Activated T-cell treated with anti-CD3 and anti-CD28 coated beads, Interleukin-2, amount 50 U/mL, for 72 hours (primary cell): ENCODE results near the gene RBMS3. TPM values are rescaled to one million over a fixed set of nuclear protein-coding genes. Genes with fewer than 3 reads are reported as not detected.

Experiments used
- ATAC-seq, 2 donors: fragments of 150-1000 bp; cut with Tn5 transposase; replicated peaks in 1 of 2; 2 replicates each; pipeline ENCODE4 v1.10.0; 2021; ENCODE audit warnings: moderate library complexity in 2 of 2, mild to moderate bottlenecking in 1 of 2
- DNase-seq, 2 donors: peaks; one replicate each; pipeline ENCODE4 v3.0.0; 2021 to 2022; ENCODE audit warnings: mixed read lengths in 1 of 2
- H3K27ac Mint-ChIP-seq: one replicate; pipeline ENCODE4 v1.8.0; 2022; ENCODE audit warnings: mild to moderate bottlenecking, moderate library complexity, mixed read lengths
- H3K27me3 Mint-ChIP-seq: one replicate; pipeline ENCODE4 v1.8.0; 2022; ENCODE audit warnings: low read depth, mixed read lengths
- H3K36me3 Mint-ChIP-seq, 2 donors: one replicate each; pipeline ENCODE4 v1.8.0; 2022; ENCODE audit warnings: mixed read lengths in 2 of 2, mild to moderate bottlenecking in 1 of 2; ENCODE audit not compliant: insufficient read depth in 2 of 2
- H3K4me1 Mint-ChIP-seq: one replicate; pipeline ENCODE4 v1.8.0; 2022; ENCODE audit warnings: low read depth, mixed read lengths
- H3K4me3 Mint-ChIP-seq, 2 donors: one replicate each; pipeline ENCODE4 v1.8.0; 2022; ENCODE audit warnings: mild to moderate bottlenecking in 2 of 2, mixed read lengths in 2 of 2, moderate library complexity in 2 of 2
- H3K9me3 Mint-ChIP-seq, 2 donors: one replicate each; pipeline ENCODE4 v1.8.0; 2022; ENCODE audit warnings: mixed read lengths in 2 of 2
- total RNA-seq, 2 donors: library from RNA; stranded (reverse); gene quantifications; one replicate each; pipeline ENCODE4 v1.2.3, GENCODE V29; 2022

The RBMS3 gene
- total RNA-seq, 2 donors from 2014 or later: 2.5 to 3.0 TPM

DNA sequence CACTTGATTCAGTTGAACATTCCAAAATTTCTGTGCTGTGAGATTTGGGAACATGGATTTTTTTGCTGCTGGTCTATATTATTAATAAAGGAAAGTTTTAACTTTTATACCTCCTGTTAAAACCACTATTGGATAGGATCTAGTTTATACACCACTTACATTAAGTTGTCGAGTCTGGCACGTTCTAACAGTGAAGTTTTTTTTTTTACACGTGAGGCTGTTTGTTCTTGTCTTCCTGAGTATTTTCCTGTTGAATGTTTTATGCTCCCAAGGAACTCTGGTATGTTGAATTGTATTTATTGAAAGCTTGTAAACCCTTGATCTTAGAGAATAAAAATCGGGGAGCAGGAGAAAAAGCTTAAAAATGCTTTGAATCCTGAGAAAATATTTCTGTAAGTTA is 338.8 kb downstream of the RBMS3 start:
- Mint-ChIP-seq H3K27ac (no peak overlapping the region), H3K27me3 (no peaks in the 10 kb centered on the region), H3K4me1 (no peaks in the 10 kb centered on the region), H3K4me3 (no peak overlapping the region), H3K9me3 (peaks cover 0 to 2% of the 10 kb centered on the region in 2 donors), H3K36me3 (no peaks in the 10 kb centered on the region)
- no peak for ATAC-seq
- no peak for DNase-seq

DNA sequence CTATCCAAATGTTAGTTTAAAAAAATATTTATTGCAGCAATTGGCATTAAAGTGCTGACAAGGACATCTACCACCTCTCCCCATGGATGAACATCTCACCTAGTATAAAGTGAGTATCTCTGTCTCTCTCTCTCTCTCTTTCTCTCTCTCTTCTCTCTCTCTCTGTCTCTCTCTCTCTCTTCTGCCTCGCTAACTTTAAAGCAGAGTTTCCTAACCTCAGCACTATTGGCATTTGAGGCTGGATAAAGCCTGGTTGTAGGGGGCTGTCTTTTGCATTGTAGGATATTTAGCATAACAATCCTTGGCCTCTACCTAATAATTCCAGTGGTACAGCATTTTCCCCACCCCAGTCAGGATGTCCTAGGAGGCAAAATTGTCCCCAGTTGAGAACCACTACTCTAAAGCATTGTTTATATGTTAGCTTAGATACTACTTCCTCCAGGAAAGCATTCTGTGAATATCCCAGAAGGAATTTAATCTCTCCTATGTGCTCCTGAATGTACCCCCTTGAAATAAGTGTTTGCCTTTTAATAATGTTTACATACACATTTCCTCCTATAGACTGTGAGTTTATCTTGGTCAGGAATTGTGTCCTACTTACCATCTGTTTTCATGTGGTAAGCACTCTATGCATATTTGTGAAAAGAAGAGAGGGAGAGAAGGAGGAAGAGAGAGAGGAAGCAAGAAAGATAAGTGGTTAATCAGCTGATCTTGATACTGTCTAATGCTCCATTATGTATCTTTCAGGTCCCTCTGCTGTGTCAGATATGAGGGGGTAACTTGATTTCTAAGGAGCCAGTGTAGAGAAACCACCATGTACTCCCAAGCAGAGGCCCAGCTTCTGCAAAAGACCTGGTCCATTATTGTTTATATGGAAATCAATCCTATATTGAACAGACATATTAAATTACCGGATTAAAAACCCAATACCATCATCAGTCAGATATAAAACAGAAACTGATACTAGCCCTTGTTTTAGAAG is 346.6 kb downstream of the RBMS3 start:
- DNase-seq (no peak), ATAC-seq (no peak)
- Mint-ChIP-seq H3K36me3 (no peaks in the 10 kb centered on the region), H3K27ac (no peak overlapping the region), H3K27me3 (no peaks in the 10 kb centered on the region), H3K9me3 (no peaks in the 10 kb centered on the region), H3K4me3 (no peak overlapping the region), H3K4me1 (no peaks in the 10 kb centered on the region)

DNA sequence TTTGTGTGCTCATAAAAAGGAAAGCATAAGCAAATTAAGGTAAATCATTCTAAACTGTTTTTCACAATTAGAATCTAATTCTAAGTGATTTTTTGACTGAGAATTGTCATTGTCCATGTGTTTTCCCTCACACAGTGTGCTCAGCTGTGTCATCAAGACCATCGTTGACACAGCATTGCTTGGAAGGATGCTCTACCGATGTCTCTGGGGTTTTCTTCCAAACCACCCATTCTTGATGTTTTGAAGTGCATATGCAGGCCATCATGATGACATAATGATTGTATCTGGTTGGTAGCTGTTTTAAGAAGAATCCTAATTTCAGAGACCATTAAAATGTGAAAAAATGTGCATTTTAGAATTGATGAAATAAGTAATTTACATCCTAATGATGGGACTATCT is 347.9 kb downstream of the RBMS3 start:
- Mint-ChIP-seq H3K9me3 (no peaks in the 10 kb centered on the region), H3K27ac (no peak overlapping the region), H3K36me3 (no peaks in the 10 kb centered on the region), H3K27me3 (no peaks in the 10 kb centered on the region), H3K4me3 (no peak overlapping the region), H3K4me1 (no peaks in the 10 kb centered on the region)
- DNase-seq (no peak), ATAC-seq (no peak)

DNA sequence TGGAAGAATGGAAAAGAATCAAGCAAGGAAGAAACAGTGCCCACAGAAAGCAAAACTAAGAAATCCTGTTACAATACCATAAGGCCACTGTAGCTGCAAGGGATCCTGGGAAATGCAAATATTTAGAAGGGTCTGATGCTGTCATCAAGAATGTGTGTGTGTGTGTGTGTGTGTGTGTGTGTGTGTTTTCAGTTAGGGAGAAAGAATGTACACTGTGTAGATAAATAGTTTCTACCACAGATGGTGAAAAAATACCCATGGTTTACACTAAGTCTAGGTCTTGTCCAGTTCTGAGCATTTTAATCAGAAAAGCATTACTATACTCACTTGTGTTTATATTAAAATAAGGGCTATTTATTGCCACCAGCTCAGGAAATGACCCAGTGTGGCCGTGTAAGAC is 355.0 kb downstream of the RBMS3 start:
- Mint-ChIP-seq H3K4me3 (no peak overlapping the region), H3K4me1 (no peaks in the 10 kb centered on the region), H3K27me3 (no peaks in the 10 kb centered on the region), H3K9me3 (no peaks in the 10 kb centered on the region), H3K27ac (no peak overlapping the region), H3K36me3 (no peaks in the 10 kb centered on the region)
- ATAC-seq (no peak), DNase-seq (no peak)

DNA sequence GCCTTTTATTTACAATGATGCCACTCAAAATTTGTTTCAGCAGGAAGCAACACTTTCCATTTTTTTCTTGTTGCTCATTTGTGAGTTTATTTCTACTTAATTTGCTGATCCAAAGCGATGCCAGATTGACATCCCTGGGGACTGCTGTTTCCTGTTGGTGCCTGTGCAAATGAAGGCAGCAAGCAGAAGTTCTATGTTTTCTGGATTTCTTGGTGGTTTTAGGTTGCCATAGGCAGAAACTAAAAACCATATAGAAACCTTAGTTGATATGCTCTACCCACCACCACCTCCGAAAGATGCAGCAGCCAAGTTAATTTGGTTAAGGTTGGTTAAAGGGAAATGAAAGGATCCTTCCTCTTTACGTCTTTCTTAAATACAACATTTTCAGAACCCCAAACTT is 356.2 kb downstream of the RBMS3 start:
- no peak for DNase-seq
- Mint-ChIP-seq H3K27ac (no peak overlapping the region), H3K4me1 (no peaks in the 10 kb centered on the region), H3K27me3 (no peaks in the 10 kb centered on the region), H3K36me3 (no peaks in the 10 kb centered on the region), H3K9me3 (no peaks in the 10 kb centered on the region), H3K4me3 (no peak overlapping the region)
- ATAC-seq: no peak

DNA sequence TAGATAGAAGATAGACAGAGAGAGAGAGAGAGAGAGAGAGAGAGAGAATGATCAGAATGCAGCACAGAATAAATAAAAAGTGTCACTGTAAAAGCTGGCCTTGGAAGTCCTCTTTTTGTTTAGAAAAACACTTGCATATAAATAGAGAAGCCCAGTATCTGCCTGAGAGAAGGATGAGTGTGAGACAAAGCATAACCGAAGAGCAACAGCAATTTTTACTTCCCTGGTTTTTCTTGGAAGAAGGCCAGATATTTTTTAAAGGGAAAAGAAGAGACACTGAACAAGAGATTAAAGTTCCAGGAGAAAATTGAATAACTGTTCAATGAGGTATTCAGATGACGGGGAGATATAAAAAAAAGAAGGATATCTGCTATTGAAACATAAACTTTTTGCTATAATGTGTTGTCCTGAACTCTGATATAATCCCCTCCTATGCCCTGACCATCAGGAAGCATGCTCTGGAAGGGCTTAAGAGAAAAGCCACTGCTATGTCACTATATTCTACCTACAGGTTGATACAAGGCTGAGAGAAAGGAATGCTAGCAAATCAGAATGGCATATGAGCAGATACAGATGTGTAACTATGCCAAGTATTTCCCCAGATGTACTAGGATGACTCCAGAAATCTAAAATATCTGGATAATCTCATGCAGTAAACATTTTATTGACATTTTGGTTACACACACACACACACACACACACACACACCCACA is 358.9 kb downstream of the RBMS3 start:
- no peak overlapping the region for H3K27ac Mint-ChIP-seq
- H3K27me3 Mint-ChIP-seq: no peaks in the 10 kb centered on the region
- ATAC-seq: no peak
- no peaks in the 10 kb centered on the region for H3K4me1 Mint-ChIP-seq
- no peak for DNase-seq
- H3K4me3 Mint-ChIP-seq: no peak overlapping the region
- no peaks in the 10 kb centered on the region for H3K36me3 Mint-ChIP-seq
- H3K9me3 Mint-ChIP-seq: no peaks in the 10 kb centered on the region

DNA sequence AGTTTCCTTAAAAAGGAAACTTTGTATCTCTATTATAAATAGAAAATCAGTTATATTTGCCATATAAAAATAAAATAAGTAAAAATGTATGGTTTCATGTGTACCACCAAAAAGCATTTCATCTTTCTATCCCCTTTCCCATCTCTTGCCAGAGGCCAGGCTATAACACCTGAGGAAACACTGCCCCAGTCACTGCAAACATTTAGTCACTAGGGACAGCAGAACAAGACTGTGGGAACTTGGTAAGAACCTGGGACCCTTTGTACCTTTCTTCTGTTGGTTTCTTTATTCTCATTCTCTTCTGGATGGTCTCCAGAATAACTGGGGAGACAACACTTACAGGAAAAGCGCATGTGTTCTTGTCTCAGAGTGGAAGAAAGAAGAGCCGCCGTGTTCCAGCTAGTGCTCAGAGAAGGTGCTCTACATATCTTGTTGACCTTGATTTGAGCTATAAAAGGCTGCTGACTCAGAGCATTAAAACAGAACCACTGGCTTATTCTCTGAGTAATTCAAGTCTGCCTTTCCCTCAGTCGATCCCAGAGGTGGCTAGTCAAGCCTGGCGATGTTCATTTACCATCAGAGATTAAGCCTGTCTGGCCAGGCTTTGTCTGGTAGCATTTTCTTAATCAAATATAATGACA is 361.6 kb downstream of the RBMS3 start:
- no peak overlapping the region for H3K27ac Mint-ChIP-seq
- DNase-seq (no peak), ATAC-seq (no peak)
- H3K4me1 Mint-ChIP-seq: no peaks in the 10 kb centered on the region
- no peaks in the 10 kb centered on the region for H3K36me3 Mint-ChIP-seq
- no peaks in the 10 kb centered on the region for H3K27me3 Mint-ChIP-seq
- no peak overlapping the region for H3K4me3 Mint-ChIP-seq
- no peaks in the 10 kb centered on the region for H3K9me3 Mint-ChIP-seq

DNA sequence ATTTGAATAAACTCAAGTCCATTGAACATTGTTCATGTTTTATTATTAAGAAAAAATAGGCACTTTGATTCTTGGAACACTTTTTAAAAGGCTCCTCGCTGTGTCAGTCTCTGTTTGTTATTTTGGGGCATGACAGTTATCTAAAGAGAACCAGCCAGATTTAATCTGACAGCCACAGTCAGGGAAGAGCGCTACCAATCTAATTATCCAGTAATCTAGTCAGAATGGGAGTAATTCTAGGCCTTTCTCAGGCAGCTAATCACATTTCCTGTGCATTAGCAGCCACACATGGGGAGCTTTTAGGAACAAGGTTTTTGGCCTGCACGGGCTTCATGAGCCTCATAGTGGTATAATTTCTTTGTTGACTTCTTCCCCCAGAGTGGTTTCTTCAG is 362.2 kb downstream of the RBMS3 start:
- Mint-ChIP-seq H3K4me3 (no peak overlapping the region), H3K9me3 (no peaks in the 10 kb centered on the region), H3K27me3 (no peaks in the 10 kb centered on the region), H3K27ac (no peak overlapping the region), H3K36me3 (no peaks in the 10 kb centered on the region), H3K4me1 (no peaks in the 10 kb centered on the region)
- no peak for ATAC-seq
- DNase-seq: no peak

DNA sequence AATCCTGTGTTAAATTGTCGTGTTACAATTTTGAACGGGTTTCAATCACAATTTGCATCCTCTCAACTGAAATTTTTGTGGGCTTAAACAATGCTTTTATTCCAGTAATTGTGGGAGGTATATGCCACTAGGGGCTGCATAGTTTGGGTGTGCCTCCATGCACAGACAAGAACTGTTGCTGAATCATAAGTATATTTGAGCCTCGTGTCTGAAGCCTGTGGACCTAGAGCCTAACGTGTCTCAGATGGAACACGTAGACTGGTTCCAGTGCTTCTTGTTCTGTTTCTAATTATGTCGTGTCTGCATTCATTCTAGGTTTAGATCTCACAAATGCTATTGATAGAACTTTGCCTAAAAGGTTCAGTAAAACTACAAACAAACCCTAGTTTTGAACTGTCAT is 363.4 kb downstream of the RBMS3 start:
- DNase-seq (no peak), ATAC-seq (no peak)
- H3K27me3 Mint-ChIP-seq: no peaks in the 10 kb centered on the region
- no peak overlapping the region for H3K4me3 Mint-ChIP-seq
- H3K27ac Mint-ChIP-seq: no peak overlapping the region
- H3K9me3 Mint-ChIP-seq: no peaks in the 10 kb centered on the region
- H3K36me3 Mint-ChIP-seq: no peaks in the 10 kb centered on the region
- no peaks in the 10 kb centered on the region for H3K4me1 Mint-ChIP-seq

DNA sequence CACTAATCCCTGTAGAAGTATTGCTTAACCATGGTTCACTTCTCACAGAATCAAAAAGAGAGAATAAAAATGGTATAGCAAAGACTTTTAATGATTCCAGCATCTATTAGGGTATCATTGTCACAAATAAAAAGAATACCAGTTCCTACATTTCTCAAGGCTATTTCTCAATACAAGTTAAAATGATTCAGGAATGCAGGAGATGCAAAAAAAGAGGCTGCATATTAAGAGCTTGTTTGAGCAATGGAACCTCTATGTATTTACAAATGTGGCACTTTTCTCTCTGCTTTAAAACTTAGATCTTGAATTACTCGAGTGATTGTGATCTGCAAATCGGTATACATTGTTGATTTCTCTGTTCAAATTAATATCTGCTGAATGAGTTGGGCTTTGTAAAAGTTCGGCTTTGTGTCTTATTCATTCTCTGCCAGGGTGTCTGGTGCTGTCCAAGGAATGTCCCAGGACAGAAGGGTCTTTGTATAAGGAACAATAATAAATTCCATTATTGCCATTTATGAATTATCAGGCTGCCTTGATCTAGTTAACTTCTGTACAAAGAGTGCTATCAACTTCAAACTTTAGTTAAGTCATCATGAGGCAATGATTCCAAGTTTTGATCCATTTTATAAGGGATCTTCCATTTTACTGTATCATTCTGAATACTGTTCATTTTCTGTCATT is 364.2 kb downstream of the RBMS3 start:
- Mint-ChIP-seq H3K4me3 (no peak overlapping the region), H3K9me3 (no peaks in the 10 kb centered on the region), H3K4me1 (no peaks in the 10 kb centered on the region), H3K36me3 (no peaks in the 10 kb centered on the region), H3K27me3 (no peaks in the 10 kb centered on the region), H3K27ac (no peak overlapping the region)
- no peak for DNase-seq
- ATAC-seq: no peak

DNA sequence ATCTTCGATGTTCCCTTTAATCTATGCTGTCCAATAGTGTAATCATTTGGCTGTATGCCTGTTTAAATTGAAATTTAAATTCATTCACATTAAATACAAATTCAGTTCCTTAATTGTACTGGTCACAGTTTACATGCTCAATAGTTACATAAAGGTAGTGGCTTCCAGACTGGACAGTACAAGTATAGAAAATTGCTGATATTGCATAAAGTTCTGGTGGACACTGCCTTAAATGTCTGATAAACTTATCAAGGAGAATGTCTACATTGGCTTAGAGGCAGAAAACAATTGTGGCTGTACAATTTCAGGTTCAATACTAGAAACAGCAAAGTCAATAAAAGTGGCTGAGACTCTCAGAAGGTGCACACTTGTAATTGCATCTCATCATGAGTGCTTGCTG is 365.2 kb downstream of the RBMS3 start:
- Mint-ChIP-seq H3K27ac (no peak overlapping the region), H3K4me1 (no peaks in the 10 kb centered on the region), H3K4me3 (no peak overlapping the region)

DNA sequence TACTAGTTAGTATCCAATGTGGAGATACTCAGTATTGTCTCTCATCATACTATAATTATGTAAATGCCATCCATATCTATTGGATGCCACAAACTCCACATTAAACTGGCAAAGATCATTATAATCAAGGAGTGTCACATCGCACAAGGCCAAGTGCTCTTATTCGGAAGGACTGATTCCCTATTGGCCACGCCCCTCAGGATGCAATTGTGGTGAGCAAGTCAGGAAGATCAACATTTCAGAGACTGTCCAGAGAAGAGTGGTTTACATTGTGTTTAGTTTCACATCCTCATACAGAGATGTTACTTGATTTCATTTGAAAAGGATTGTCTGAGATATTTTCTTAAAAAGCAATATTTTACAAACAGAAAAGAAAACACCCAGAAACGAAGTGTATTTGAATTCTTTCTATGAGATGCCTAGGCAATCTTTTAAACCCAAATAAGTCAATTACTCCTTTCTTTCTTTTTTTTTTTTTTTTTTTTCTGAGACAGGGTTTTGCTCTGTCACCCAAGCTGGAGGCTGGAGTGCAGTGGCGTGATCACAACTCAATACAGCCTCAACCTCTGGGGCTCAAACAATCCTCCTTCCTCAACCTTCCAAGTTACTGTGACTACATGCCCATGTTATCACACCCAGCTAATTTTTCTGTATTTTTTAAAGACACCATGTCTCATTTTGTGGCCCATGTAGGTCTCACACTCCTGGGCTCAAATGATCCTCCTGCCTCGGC is 369.1 kb downstream of the RBMS3 start:
- ATAC-seq: no peak
- Mint-ChIP-seq H3K27ac (no peak overlapping the region), H3K27me3 (peaks cover 7% of the 10 kb centered on the region), H3K4me1 (no peaks in the 10 kb centered on the region), H3K36me3 (no peaks in the 10 kb centered on the region), H3K9me3 (peaks cover 0 to 2% of the 10 kb centered on the region in 2 donors), H3K4me3 (no peak overlapping the region)
- no peak for DNase-seq

More for the DNA sequence above, 365.2 kb downstream of the RBMS3 start:
- H3K27me3 Mint-ChIP-seq: no peaks in the 10 kb centered on the region
- no peak for DNase-seq
- no peak for ATAC-seq
- no peaks in the 10 kb centered on the region for H3K9me3 Mint-ChIP-seq
- no peaks in the 10 kb centered on the region for H3K36me3 Mint-ChIP-seq
